ENCODE results near the gene DCK. TPM values are rescaled to one million over a fixed set of nuclear protein-coding genes. Genes with fewer than 3 reads are reported as not detected.

Gene DCK
- 17.2 and 20.5 TPM in 2 replicates for total RNA-seq

GRCh38 chr4:70993181-70994068 is at the start of gene DCK:
Gene DCK (plus strand): TSS chr4:70993649. CDS start chr4:70993836, 187 bp downstream.

Other genes with a start within 250 kb of the DCK start
- gene GRSF1, start 153.8 kb upstream of the DCK start, total RNA-seq = 54.9 and 83.3 TPM in 2 replicates
- gene MOB1B, start 91.3 kb upstream of the DCK start, total RNA-seq = 7.1 and 17.2 TPM in 2 replicates

Data from bladder microvascular endothelial cell (primary cell).